BE2C (cell line): ENCODE results near the gene VAV3.

Experiments used
- DNase-seq: peaks from one replicate; pipeline ENCODE4 v3.0.0-alpha.2; 2020
- H3K27me3 ChIP-seq: fragments of 250-450 bp; sonication (Bioruptor Pico); 2 replicates; pipeline ENCODE4 v1.5.1; 2020; ENCODE audit warnings: mild to moderate bottlenecking
- H3K36me3 ChIP-seq: fragments of 250-450 bp; sonication (Bioruptor Pico); 2 replicates; pipeline ENCODE4 v1.5.1; 2020; ENCODE audit warnings: mild to moderate bottlenecking
- H3K4me1 ChIP-seq: fragments of 250-450 bp; sonication (Bioruptor Pico); 2 replicates; pipeline ENCODE4 v1.5.1; 2020
- H3K4me3 ChIP-seq: 2 replicates; pipeline ENCODE4 v1.5.1; 2011; ENCODE audit warnings: low read depth, low read length
- H3K9me3 ChIP-seq: fragments of 250-450 bp; sonication (Bioruptor Pico); 2 replicates; pipeline ENCODE4 v1.5.1; 2020
- TF ChIP-seq, protein P1 (sequence below): IDR thresholded peaks from 2 replicates; pipeline ENCODE4 v1.5.1; 2012; ENCODE audit warnings: mild to moderate bottlenecking, low read depth, low read length

Gene VAV3

DNA sequence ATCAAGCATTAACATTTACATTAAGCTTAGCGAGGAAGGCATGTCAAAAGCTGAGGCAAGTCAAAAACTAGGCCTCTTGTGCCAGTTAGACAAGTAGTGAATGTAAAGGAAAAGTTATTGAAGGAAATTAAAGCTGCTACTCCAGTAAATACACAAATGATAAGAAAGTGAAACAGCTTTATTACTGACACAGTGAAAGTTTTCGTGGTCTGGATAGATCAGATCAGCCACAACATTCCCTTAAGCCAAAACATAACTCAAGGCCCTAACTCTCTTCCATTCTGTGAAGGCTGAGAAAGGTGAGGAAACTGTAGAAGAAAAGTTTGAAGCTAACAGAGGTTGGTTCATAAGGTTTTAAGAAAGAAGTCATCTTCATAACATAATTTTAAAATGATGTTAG is 131.9 kb downstream of the VAV3 start:
- H3K36me3 ChIP-seq = no peaks in the 10 kb centered on the region
- H3K9me3 ChIP-seq = no peaks in the 10 kb centered on the region
- H3K4me1 ChIP-seq = no peaks in the 10 kb centered on the region
- no peak overlapping the region for H3K4me3 ChIP-seq
- TF ChIP-seq, protein P1, sequence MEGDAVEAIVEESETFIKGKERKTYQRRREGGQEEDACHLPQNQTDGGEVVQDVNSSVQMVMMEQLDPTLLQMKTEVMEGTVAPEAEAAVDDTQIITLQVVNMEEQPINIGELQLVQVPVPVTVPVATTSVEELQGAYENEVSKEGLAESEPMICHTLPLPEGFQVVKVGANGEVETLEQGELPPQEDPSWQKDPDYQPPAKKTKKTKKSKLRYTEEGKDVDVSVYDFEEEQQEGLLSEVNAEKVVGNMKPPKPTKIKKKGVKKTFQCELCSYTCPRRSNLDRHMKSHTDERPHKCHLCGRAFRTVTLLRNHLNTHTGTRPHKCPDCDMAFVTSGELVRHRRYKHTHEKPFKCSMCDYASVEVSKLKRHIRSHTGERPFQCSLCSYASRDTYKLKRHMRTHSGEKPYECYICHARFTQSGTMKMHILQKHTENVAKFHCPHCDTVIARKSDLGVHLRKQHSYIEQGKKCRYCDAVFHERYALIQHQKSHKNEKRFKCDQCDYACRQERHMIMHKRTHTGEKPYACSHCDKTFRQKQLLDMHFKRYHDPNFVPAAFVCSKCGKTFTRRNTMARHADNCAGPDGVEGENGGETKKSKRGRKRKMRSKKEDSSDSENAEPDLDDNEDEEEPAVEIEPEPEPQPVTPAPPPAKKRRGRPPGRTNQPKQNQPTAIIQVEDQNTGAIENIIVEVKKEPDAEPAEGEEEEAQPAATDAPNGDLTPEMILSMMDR = no peak
- H3K27me3 ChIP-seq = peaks cover 15% of the 10 kb centered on the region
- DNase-seq = no peak

DNA sequence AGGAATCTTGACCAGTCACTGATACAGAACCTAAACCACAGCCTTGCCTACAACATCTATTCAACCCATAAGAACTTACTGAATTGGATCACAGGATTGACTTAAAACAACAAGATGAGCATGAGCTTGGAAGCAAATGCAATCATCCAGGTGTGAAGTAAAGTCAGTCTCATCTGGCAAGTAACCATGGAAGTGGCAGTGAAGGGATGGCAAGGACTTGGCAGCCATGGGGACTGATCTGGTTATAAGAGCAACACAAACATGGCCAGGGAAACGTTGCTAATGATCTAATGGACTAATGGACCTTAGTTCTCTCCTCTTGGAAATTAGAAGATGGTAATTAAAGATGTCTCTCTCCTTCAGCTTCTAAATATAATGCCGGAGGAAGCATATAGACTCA is 133.1 kb downstream of the VAV3 start:
- H3K36me3 ChIP-seq = no peaks in the 10 kb centered on the region
- peaks cover 15% of the 10 kb centered on the region for H3K27me3 ChIP-seq
- TF ChIP-seq, protein P1 = no peak
- H3K4me3 ChIP-seq = no peak overlapping the region
- H3K9me3 ChIP-seq = no peaks in the 10 kb centered on the region
- H3K4me1 ChIP-seq = no peaks in the 10 kb centered on the region
- DNase-seq = no peak

DNA sequence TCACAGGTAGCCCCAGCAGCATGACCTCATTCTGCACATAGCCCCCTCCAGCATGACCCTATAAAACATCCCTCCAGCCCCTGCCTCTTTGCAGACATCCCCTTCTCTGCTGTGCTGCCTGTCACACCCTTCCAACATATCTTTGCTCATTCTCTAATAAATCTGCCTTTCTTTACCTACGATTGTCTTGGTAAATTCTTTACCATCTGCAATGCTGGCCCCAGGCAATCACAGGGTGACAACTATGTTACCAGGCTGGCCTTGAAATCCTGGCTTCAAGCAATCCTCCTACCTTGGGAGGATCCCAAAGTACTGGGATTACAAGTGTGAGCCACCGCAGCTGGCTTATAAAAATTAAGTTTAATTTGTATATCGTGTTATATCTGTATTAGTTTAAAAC is 134.5 kb downstream of the VAV3 start:
- Histone ChIP-seq H3K9me3 (no peaks in the 10 kb centered on the region), H3K4me3 (no peak overlapping the region), H3K4me1 (no peaks in the 10 kb centered on the region), H3K27me3 (peaks cover 15% of the 10 kb centered on the region), H3K36me3 (no peaks in the 10 kb centered on the region)
- TF ChIP-seq, protein P1 = no peak
- no peak for DNase-seq

DNA sequence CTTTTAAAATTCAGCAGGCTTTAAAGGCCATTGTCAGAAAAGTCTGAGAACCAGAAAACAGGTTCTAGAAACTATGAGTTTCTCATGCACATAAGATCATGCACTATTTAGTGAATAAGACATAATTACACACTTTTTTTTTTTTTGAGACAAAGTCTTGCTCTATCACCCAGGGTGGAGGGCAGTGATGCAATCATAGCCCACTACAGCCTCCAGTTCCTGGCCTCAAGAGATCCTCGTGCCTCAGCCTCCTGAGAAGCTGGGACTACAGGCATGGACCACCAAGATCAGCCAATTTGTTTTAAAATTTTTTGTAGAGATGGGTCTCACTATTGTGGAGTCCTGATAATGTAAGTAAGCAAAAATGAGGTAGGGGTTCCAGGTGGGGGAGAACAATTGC is 134.9 kb downstream of the VAV3 start:
- peaks cover 15% of the 10 kb centered on the region for H3K27me3 ChIP-seq
- DNase-seq = no peak
- no peaks in the 10 kb centered on the region for H3K9me3 ChIP-seq
- no peaks in the 10 kb centered on the region for H3K36me3 ChIP-seq
- H3K4me1 ChIP-seq = no peaks in the 10 kb centered on the region
- TF ChIP-seq, protein P1 = no peak
- H3K4me3 ChIP-seq = no peak overlapping the region

DNA sequence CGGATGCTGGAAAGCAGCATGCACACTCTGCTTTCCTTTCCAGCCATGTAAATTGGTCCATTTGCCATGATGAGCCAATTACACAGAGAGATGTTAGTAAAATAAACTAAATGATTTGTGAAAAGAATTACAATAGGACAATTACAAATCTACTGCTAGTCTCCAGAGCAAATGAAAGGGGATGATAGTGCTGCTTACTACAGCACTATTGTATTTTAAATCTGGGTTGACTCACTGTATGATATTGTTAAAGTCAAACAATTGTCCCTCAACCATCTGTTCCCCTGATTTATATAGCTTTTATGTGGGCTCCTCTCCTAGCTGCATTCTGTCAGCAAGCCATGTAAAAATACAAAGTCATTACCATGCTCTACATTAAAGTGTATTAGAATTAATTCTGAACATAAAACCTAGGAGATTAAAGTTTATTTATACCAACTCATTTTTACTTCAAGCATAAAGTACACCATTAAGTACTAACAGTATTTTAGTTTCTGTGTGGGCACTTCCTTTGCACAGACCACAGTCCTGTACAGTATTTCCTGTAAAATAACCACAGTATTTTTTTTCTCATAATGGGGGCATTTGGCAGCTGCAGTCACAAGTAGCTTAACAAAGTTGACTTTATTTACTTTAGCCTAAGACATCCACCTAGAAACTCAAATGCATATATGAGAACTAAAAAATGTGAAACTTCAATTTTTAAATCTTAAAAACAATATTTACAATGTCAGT is 135.8 kb downstream of the VAV3 start:
- TF ChIP-seq, protein P1 = no peak
- no peaks in the 10 kb centered on the region for H3K36me3 ChIP-seq
- peaks cover 12% of the 10 kb centered on the region for H3K27me3 ChIP-seq
- H3K4me3 ChIP-seq = no peak overlapping the region
- H3K9me3 ChIP-seq = no peaks in the 10 kb centered on the region
- DNase-seq = no peak
- no peaks in the 10 kb centered on the region for H3K4me1 ChIP-seq

DNA sequence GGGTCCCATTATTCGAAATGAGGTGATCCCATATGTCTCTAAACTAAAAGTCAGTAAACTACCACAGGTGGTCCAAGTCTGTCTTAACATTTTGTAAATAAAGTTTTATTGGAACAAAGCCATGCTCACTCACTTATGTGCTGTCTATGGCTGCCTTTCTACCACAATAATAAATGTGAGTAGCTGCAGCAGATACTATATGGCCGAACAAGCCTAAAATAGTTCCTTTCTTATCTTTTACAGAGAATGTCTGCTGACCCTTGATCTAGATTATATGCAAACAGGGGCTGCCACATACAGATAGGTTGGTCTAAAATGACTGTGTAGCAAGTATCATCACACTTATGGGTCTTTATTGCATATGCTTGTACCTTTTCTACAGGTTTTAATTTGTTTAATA is 140.0 kb downstream of the VAV3 start:
- Histone ChIP-seq H3K4me1 (no peaks in the 10 kb centered on the region), H3K9me3 (no peaks in the 10 kb centered on the region), H3K36me3 (no peaks in the 10 kb centered on the region), H3K27me3 (peaks cover 18% of the 10 kb centered on the region), H3K4me3 (no peak overlapping the region)
- DNase-seq = no peak
- TF ChIP-seq, protein P1 = no peak
